ENCODE results near the gene PNPT1. TPM values are rescaled to one million over a fixed set of nuclear protein-coding genes. Genes with fewer than 3 reads are reported as not detected.
A peak's percentile ranks its signal among the peaks of the same experiment; 100 is the strongest.
"Not testable (repeated sequence)": the region's sequence is repeated elsewhere in the genome, so short reads cannot be mapped to it uniquely, and the experiment has no call there.

Gene PNPT1
- total RNA-seq, 1 experiment from 2014 or later = 91.6 TPM

DNA sequence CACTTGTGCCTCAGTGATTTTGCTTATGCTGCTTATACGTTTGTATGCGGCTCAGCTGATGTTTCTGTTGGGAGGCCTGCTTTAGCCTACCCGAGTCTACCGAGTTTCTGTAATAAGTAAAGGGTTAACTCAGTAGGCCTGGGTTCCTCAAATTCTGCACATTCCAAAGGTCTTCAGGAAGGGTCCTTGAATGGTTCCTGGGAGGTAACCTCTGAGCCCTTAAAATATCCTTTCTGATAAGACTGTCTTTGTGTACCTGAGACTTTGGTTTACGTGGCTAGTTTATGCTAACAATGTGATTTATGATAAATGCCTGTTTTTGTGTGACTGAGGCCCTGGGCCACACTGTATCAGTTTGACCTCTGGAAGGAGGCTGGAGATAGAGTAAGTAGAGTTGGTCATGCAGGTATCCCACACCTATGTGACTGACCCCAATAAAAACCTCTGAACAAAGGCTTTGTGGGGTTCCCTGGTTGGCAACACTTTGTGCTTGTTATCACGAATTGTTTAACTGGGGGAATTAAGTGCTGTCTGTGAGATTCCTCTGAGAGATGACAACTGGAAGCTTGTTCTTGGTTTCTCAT lies 18.9 kb upstream of the PNPT1 start:
- Histone ChIP-seq H3K27ac (no peak overlapping the region), H3K9me3 (replicated peaks) (no peaks in the 10 kb centered on the region), H3K4me1 (replicated peaks) (no peaks in the 10 kb centered on the region), H3K36me3 (no peaks in the 10 kb centered on the region), H3K4me3 (no peak overlapping the region), H3K27me3 (replicated peaks) (no peaks in the 10 kb centered on the region)
- DNase-seq (ENCODE audit: low read depth in 1 of 2, low spot score in 2 of 2) = no peak

DNA sequence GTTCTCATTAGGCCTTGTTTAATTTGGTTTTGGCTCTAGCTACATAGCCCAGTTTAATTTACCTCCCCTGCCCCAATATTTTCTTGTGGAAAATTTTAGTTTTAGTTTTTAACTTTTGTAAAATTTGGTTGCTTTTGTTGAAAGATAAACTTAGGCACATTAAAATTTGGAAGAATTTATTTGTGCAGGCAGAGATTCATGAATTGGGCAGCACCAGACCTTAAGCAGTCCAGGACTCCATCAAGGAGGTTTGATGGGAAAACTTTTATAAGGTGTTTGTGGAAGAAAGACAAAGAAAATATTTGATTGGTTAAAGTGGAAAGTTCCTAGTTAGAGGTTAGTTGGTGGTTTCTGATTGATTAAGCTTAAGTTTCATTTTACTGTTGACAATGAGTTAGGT lies 16.4 kb upstream of the PNPT1 start:
- Histone ChIP-seq H3K27me3 (replicated peaks) (no peaks in the 10 kb centered on the region), H3K4me3 (no peak overlapping the region), H3K27ac (no peak overlapping the region), H3K36me3 (no peaks in the 10 kb centered on the region), H3K4me1 (replicated peaks) (no peaks in the 10 kb centered on the region), H3K9me3 (replicated peaks) (no peaks in the 10 kb centered on the region)
- no peak for DNase-seq (ENCODE audit: low read depth in 1 of 2, low spot score in 2 of 2)

DNA sequence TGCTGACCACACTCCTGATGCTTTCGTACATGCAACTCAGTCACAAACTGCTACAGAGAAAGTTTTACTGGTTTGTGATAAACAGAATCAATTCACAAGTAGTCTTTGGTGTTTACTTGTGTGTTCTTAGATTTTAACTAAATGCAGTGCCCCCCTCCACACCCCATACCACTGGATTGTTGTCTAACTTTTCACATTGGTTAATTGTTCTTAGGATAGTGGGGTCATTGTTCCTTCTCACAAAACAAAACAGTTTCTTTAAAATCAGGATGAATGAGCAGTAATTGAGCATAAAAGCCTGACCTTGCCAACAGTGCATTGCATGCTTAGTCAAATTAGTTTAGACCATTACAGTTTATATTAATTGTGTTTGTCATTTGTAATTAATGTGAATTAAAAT lies 14.1 kb upstream of the PNPT1 start:
- no peak overlapping the region for H3K4me3 ChIP-seq
- no peak overlapping the region for H3K27ac ChIP-seq
- no peak for DNase-seq (ENCODE audit: low read depth in 1 of 2, low spot score in 2 of 2)

DNA sequence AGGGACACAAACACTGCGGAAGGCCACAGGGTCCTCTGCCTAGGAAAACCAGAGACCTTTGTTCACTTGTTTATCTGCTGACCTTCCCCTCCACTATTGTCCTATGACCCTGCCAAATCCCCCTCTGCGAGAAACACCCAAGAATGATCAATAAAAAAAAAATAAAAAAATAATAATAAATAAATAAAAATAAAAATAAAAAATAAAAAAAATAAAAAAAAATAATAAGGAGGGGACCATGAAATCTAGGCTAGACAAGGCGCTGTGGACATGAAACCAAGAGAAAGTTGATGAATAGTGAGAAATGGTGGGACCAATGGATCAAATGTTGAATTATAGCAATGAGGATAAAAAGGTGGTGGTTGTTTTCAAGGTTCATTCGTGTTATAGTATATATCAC lies 12.6 kb upstream of the PNPT1 start:
- not testable (repeated sequence) for H3K27ac ChIP-seq; H3K4me1 ChIP-seq (replicated peaks); H3K9me3 ChIP-seq (replicated peaks); DNase-seq (ENCODE audit: low read depth in 1 of 2, low spot score in 2 of 2); H3K36me3 ChIP-seq; H3K27me3 ChIP-seq (replicated peaks); H3K4me3 ChIP-seq

More for the DNA sequence above, 14.1 kb upstream of the PNPT1 start:
- H3K36me3 ChIP-seq = no peaks in the 10 kb centered on the region
- H3K9me3 ChIP-seq (replicated peaks) = no peaks in the 10 kb centered on the region
- no peaks in the 10 kb centered on the region for H3K4me1 ChIP-seq (replicated peaks)
- H3K27me3 ChIP-seq (replicated peaks) = no peaks in the 10 kb centered on the region

DNA sequence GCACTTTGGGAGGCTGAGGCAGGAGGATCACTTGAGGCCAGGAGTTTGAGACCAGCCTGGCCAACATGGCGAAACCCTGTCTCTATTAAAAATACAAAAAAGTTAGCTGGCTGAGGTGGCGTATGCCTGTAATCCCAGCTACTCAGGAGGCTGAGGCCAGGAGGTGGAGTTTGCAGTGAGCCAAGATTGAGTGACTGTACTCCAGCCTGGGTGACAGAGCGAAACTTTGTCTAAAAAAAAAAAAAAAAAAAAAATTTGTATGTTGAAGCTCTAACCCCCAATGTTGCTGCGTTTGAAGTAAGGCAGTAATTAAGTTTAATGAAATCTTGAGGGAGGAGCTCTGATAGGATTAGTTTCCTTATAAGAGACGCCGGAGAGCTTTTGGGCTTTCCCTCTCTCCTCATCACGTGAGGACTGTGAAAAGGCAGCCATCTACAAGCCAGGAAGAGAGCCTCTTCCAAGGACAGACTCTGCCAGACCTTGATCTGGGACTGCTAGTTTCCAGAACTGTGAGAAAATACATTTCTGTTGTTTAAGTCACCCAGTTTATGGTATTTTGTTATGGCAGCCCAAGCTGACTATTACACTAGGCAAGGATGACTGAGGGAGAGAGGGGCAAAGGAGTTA lies 11.5 kb upstream of the PNPT1 start:
- Histone ChIP-seq H3K9me3 (replicated peaks) (no peaks in the 10 kb centered on the region), H3K36me3 (no peaks in the 10 kb centered on the region), H3K4me1 (replicated peaks) (no peaks in the 10 kb centered on the region), H3K27ac (no peak overlapping the region), H3K4me3 (no peak overlapping the region), H3K27me3 (replicated peaks) (no peaks in the 10 kb centered on the region; the same call in 1 of the 2 replicates)
- no peak for DNase-seq (ENCODE audit: low read depth in 1 of 2, low spot score in 2 of 2)

DNA sequence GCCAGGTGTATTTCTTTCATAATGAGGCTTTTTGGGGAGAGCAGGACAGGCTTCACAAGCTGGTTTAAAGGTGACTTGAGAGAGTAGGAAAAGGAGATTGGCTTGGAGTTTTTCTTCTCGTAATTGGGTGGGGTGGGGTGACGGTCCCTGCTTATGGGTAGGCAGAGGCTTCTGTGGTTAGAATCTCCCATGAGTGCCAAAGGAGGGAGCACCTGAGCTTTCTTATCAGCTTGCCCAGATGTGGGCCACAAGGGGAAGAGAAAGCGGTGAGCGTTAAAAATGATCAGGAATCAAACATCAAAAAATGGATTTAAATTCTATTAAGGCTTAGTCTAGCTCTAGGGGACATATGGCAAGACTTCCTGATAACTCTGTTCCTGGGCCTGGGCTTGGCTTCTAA lies 9.7 kb upstream of the PNPT1 start:
- H3K9me3 ChIP-seq (replicated peaks) = no peaks in the 10 kb centered on the region
- H3K27ac ChIP-seq = no peak overlapping the region
- no peaks in the 10 kb centered on the region for H3K36me3 ChIP-seq
- H3K27me3 ChIP-seq (replicated peaks) = no peaks in the 10 kb centered on the region; the same call in 1 of the 2 replicates
- no peaks in the 10 kb centered on the region for H3K4me1 ChIP-seq (replicated peaks)
- DNase-seq (ENCODE audit: low read depth in 1 of 2, low spot score in 2 of 2) = no peak
- no peak overlapping the region for H3K4me3 ChIP-seq

DNA sequence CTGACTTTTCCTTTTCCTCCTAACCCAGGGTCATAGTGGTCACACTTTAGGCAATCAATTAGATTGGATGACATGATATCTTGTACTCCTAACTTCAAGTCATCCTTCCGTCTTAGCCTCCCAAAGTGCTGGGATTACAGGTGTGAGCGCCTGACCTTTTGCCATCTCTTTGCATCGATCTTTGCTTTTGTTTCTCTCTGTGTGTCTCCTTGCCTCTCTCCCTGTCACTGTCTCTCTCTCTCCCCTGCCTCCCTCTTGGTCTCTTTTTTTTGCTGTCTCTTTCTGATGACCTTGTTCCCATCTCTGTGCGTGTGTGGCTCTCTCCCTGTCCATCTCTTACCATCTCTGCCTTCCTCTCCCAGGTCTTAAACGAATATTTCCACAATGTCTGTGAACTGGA lies 904 bp downstream of the PNPT1 start:
- not testable (repeated sequence) for H3K27me3 ChIP-seq (replicated peaks); H3K27ac ChIP-seq; DNase-seq (ENCODE audit: low read depth in 1 of 2, low spot score in 2 of 2); H3K4me1 ChIP-seq (replicated peaks); H3K9me3 ChIP-seq (replicated peaks)
- peaks cover 10% of the 10 kb centered on the region for H3K36me3 ChIP-seq
- peak overlapping the region; percentile 62 for H3K4me3 ChIP-seq

DNA sequence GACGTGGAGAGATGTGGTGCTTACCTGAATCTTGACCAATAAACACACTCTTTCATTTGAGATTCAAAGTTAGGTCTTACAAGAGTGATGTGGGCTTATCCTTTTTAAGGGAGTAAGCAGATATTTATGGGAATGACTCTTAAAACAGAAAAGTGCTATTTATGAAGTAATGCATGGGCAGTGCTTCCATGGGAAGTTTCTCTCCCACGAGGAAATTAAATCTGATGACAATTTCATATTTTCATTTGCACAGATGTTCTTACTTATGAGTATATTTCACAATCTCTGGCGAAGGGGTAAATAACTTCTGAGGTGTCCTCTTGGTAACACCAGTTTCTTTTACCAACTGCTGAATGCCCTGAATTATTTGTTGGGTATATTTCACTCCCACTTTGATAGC lies 21.0 kb downstream of the PNPT1 start:
- Histone ChIP-seq H3K36me3 (peaks cover 44% of the 10 kb centered on the region), H3K9me3 (replicated peaks) (no peaks in the 10 kb centered on the region), H3K27ac (no peak overlapping the region), H3K4me3 (no peak overlapping the region), H3K27me3 (replicated peaks) (no peaks in the 10 kb centered on the region), H3K4me1 (replicated peaks) (no peaks in the 10 kb centered on the region)
- no peak for DNase-seq (ENCODE audit: low read depth in 1 of 2, low spot score in 2 of 2)

DNA sequence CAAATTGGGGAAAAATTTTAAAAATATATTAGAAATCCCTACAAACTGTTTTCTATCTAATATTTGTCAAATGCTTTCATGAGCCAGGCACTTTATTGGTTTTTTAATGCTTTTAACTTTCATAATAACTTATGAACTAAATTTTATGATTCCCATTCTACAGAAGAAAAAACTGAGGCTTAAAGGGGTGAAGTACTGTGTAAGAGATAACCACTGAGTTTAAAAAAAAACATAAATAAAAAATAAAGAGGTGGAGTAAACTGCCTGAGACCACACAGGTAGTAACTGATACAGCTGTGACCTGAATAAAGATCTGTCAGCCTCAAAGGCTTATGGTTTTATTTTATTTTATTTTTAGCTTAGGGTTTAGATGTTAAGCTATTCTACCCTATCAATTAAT lies 24.7 kb downstream of the PNPT1 start:
- DNase-seq (ENCODE audit: low read depth in 1 of 2, low spot score in 2 of 2) = no peak
- no peak overlapping the region for H3K4me3 ChIP-seq
- no peak overlapping the region for H3K27ac ChIP-seq
- no peaks in the 10 kb centered on the region for H3K4me1 ChIP-seq (replicated peaks)
- H3K36me3 ChIP-seq = peaks cover 44% of the 10 kb centered on the region
- H3K27me3 ChIP-seq (replicated peaks) = no peaks in the 10 kb centered on the region
- H3K9me3 ChIP-seq (replicated peaks) = no peaks in the 10 kb centered on the region

DNA sequence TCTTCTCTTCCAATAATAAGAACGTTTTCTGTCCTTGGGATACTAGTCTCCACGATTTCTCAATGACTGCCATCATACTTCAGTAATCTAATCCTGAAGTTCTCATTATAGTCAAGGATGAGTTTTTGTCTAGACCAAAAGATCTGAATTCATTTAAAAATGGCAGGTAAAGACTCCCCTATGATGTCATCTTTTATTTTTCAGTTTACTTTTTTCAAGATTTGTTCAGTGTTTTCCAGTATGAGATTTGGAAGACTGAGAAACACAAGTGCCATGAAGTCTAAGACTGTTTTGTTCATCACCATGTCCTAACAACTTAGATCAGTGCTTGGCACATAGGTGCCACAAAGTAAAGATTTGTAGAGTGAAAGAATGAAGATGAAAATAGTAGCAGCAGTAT lies 40.4 kb downstream of the PNPT1 start:
- Histone ChIP-seq H3K27me3 (replicated peaks) (no peaks in the 10 kb centered on the region), H3K4me1 (replicated peaks) (no peaks in the 10 kb centered on the region), H3K9me3 (replicated peaks) (no peaks in the 10 kb centered on the region), H3K36me3 (peaks cover 53% of the 10 kb centered on the region), H3K27ac (no peak overlapping the region), H3K4me3 (no peak overlapping the region)
- DNase-seq (ENCODE audit: low read depth in 1 of 2, low spot score in 2 of 2) = no peak

DNA sequence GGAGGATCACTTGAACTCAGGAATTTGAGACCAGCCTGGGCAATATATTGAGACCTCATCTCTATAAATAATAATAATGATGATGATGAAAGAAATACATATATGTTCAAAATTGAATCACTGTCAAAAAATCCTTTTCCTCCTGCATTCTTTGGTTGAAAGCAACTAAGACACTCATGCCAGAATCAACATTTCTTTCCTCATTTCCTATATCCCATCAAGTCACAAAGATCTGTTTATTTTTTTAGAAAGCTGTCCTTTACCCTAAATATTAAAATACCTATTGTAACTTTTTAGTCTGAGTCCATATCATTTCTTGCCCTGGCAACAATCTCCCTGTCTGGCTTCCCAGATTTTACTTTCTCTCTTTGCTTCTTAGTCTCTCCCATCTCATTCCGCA lies 44.4 kb downstream of the PNPT1 start:
- no peaks in the 10 kb centered on the region for H3K27me3 ChIP-seq (replicated peaks)
- DNase-seq (ENCODE audit: low read depth in 1 of 2, low spot score in 2 of 2) = no peak
- no peak overlapping the region for H3K27ac ChIP-seq
- no peak overlapping the region for H3K4me3 ChIP-seq
- no peaks in the 10 kb centered on the region for H3K9me3 ChIP-seq (replicated peaks)
- H3K36me3 ChIP-seq = peaks cover 59% of the 10 kb centered on the region
- H3K4me1 ChIP-seq (replicated peaks) = no peaks in the 10 kb centered on the region

DNA sequence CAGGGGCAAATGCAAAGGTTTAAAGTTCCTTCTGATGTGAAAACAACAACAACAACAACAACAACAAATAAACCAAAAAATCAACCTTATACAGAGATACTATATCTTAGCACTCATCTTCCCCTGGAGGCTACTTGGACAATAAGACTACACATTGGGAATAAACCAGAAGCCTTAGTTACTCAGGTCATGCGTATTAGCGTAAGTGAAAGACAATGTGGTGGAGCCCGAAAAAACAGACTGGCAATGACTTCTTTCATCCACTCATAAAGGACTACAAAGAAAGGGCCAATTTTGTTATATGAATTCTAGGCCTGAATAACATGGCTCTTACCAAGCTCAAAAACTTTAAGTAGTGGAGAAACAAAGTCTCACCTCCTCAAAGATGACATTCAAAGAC lies 56.8 kb downstream of the PNPT1 start:
- H3K27me3 ChIP-seq (replicated peaks) = no peaks in the 10 kb centered on the region
- no peaks in the 10 kb centered on the region for H3K9me3 ChIP-seq (replicated peaks)
- H3K4me3 ChIP-seq = no peak overlapping the region
- H3K4me1 ChIP-seq (replicated peaks) = no peaks in the 10 kb centered on the region
- DNase-seq (ENCODE audit: low read depth in 1 of 2, low spot score in 2 of 2) = no peak
- H3K36me3 ChIP-seq = peaks cover 76% of the 10 kb centered on the region
- no peak overlapping the region for H3K27ac ChIP-seq

DNA sequence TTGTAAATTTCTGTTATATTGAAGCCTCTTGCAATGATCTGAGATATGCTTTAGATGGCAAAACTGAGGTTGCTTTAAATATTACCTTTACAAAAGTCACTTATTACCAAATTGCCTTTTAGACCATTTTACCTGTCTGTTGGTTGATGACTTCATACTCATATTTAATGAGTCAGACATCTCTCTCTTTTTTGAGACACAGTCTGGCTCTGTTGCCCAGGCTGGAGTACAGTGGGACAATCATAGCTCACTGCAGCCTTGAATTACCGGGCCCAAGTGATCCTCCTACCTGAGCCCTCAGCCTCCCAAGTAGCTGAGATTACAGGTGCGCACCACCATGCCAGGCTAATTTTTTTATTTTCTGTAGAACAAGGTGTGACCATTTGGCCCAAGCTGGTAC lies 64.7 kb downstream of the PNPT1 start:
- Histone ChIP-seq H3K27ac (no peak overlapping the region), H3K36me3 (peaks cover 14% of the 10 kb centered on the region), H3K4me3 (no peak overlapping the region), H3K4me1 (replicated peaks) (no peaks in the 10 kb centered on the region), H3K27me3 (replicated peaks) (no peaks in the 10 kb centered on the region), H3K9me3 (replicated peaks) (no peaks in the 10 kb centered on the region)
- no peak for DNase-seq (ENCODE audit: low read depth in 1 of 2, low spot score in 2 of 2)

DNA sequence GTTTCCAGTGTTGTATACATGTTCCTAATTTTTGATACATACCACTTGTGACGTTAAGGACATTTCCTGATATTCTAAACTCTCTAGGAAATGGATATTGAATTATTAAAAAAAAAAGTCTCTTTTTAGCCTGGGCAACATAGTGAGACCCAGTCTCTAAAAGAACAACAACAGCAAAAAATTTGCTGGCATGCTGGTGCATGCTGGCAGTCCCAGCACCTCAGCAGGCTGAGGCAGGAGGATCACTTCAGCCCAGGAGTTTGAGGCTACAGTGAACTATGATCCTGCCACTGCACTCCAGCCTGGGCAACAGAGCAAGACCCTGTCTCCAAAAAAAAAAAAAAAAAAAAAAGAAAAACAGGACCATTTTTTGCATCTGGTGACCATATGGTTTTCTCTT lies 65.7 kb downstream of the PNPT1 start:
- H3K27ac ChIP-seq = no peak overlapping the region
- no peak for DNase-seq (ENCODE audit: low read depth in 1 of 2, low spot score in 2 of 2)
- H3K9me3 ChIP-seq (replicated peaks) = no peaks in the 10 kb centered on the region
- no peaks in the 10 kb centered on the region for H3K27me3 ChIP-seq (replicated peaks)
- peaks cover 7% of the 10 kb centered on the region for H3K36me3 ChIP-seq
- H3K4me1 ChIP-seq (replicated peaks) = no peaks in the 10 kb centered on the region
- no peak overlapping the region for H3K4me3 ChIP-seq

DNA sequence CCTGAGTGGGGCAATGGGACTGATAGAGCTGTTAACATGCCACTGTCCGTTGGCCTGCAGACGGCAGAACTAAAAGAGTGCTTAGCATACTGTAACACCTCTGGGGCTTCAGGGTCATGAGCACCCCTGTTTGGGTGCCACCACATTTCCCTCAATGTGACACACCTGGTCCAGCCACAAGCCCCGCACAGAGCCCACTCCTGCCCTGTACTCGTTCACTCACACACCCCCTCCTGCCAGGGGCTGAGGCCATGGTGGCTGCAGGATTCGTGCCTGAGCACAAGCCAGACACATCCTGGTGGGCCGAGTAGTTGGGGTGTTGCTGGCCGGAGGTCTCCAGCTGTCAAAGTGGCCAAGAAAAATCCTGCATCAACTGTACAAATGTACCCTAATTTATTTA lies 71.8 kb downstream of the PNPT1 start:
- Histone ChIP-seq H3K9me3 (replicated peaks) (no peaks in the 10 kb centered on the region), H3K4me1 (replicated peaks) (peaks cover 5% of the 10 kb centered on the region), H3K27me3 (replicated peaks) (no peaks in the 10 kb centered on the region), H3K27ac (no peak overlapping the region), H3K4me3 (no peak overlapping the region), H3K36me3 (peaks cover 6% of the 10 kb centered on the region; the same call in 1 of the 2 replicates)
- no peak for DNase-seq (ENCODE audit: low read depth in 1 of 2, low spot score in 2 of 2)

All from SJSA1 (cell line).